Posterior vena cava (tissue), 2 donors: ENCODE results near the gene MYO16. TPM values are rescaled to one million over a fixed set of nuclear protein-coding genes. Genes with fewer than 3 reads are reported as not detected.

Experiments used
- DNase-seq: peaks from one replicate; pipeline ENCODE4 v3.0.0-alpha.2; 2020; ENCODE audit warnings: low spot score
- intact Hi-C, 2 donors: fragments of 100-400 bp; cut with DNase I; formaldehyde crosslinking; loops; one replicate each; pipeline versions ENCODE4 v1.14.1 to v1.14.2; 2022 to 2023
- total RNA-seq, 2 donors: library from RNA; stranded (reverse); fragmentation: NEBNext Ultra II Directional; extraction: Animal tissue kit (Norgen Biotek cat#: 25700); gene quantifications; one replicate each; pipeline ENCODE4 v1.2.1, GENCODE V29; 2021
- donor health status: DM: yes; HTN: yes; CAD: no.
- donor health status: DM: yes; HTN: yes; CAD: no.

Gene MYO16
- total RNA-seq, 2 donors from 2014 or later, result 0.09 to 0.43 TPM

- no peak for DNase-seq
- intact Hi-C loops, result no loop called here
These were observed 492.4 kb downstream of the MYO16 start for GRCh38 chr13:109121826-109122225.

- DNase-seq, result no peak
- intact Hi-C loops, result no loop called here
These were observed 494.6 kb downstream of the MYO16 start for GRCh38 chr13:109123971-109124370.

- no peak for DNase-seq
- intact Hi-C loops, result no loop called here
These were observed 496.8 kb downstream of the MYO16 start for GRCh38 chr13:109126178-109126577.

DNA sequence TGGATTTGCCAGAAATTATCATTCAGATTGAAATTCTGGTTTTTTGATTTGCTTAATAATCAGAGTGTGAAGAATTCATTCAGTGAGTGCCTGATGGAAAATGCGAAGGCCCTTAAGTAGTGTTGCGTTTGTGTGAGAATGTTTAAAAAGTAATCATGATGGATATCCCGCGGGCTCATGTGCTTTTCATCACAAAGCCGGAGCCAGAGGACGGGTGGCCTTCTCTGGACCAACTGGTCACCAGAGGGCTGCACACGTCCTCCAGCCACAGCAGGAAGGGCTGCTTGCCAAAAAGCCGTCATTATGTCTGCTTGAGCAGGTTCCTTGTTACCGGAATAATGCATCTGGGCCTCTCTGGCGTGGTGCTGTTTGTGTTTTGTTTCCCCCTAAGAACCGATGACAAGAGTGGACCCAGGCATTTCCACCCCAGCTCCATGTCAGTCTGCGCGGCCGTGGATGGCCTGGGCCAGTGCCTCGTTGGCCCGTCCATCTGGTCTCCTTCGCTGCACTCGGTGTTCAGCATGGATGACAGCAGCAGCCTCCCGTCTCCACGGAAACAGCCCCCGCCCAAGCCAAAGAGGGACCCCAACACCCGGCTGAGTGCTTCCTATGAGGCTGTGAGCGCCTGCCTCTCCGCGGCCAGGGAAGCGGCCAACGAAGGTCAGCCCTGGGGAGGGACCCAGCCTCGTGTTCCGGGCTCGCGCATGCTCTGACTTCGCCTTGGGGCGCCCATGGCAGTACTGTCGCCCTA, 497.7 kb downstream of the MYO16 start:
- intact Hi-C loops, result no loop called here

DNA sequence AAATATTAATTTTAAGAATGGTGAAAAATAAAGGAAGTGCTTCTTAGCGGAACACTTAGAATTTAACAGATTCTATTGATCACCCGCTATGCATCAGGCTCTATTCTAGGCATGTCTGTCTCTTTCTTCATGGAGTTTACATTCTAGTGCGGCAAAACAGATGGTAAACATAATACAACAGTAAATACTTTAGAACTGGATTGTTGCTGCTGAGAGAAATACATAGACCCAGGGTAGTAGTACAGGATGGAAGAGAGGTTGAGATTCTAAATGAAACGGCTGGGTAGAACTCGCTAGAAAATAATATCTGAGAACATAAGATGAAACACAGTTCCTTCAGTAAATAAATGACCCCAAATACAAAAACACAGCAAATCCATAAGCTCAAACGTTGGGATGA, 498.7 kb downstream of the MYO16 start:
- no peak for DNase-seq
- intact Hi-C loops, result no loop called here

More for the DNA sequence above, 497.7 kb downstream of the MYO16 start:
- DNase-seq, result no peak

DNA sequence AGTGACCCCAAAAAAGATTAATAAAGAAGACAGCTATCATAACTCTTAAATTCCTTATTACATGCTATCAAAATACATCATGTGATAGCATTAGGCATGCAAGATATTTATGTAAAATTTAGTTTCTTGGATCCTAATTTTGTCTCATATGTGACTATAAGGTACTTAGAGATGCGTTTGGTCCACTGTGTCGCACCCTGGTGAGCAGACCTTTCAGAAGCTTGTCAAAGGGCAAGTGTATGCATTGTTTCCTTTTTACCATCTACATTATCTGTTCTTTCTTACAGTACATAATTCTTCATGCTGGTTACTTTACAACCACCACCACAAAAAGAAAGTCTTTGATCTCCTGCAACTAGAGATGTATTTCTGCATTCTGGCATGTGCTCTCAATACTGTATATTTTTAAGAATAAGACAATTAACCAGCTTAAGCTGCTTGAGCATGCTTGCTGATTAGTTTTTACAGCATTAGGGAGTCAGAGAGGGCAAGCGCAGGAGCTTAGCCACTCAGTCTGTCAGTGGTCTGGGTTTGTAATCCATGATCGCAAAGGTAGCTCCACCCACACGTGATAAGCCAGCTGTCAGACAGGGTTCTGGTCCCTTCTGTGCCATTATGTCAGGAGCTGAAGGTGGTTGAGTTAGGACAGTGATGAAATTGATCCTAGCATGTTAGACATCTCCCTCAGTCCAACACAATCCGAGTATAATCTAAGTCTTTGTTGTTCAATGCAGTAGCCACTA, 500.9 kb downstream of the MYO16 start:
- DNase-seq, result no peak
- intact Hi-C loops, result loop anchor here in 1 of 2 donors (5.0 kb wide), 1 partner anchor 1682 kb away; no protein-coding TSS in a partner anchor

- no peak for DNase-seq
- intact Hi-C loops, result loop anchor here in 1 of 2 donors (5.0 kb wide), 1 partner anchor 1681 kb away; no protein-coding TSS in a partner anchor
These were observed 502.4 kb downstream of the MYO16 start for GRCh38 chr13:109131698-109132257.

DNA sequence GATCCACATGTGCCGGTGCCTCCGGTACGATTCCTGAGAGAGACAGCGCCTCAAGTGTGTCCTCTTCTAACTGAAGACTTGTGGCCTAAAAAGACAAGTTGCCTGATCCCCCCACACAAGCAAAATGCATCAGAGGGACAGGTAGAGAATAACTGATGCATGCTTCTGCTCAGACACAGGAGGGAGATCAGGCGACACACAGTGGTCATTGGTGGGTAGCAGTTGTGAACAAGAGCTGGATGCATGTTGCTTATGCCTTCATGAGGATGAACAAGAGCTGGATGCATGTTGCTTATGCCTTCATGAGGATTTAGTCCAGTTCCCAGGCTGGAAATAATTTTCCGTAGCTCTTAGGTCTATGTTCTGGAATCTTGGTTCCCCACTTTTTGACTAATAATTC, 505.6 kb downstream of the MYO16 start:
- DNase-seq, result no peak
- intact Hi-C loops, result no loop called here

DNA sequence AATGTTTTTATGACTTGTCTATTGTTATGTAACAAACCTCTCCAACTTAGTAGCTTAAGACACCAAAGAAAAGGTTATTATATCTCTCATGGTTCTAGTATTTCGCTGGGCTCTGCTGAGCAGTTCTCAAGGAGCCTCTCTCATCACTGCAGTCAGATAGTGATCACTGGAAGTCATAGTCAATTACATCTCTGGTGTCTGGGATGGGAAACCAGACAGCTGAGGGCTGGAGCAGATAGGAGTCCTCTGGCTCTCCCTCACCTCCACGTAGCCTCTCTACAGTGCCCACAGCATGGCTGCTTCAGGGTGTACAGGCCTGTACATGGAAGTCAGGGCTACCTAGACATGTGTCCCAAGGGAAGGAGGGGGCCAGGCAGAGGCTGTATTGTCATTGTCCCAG, 507.5 kb downstream of the MYO16 start:
- DNase-seq, result no peak
- intact Hi-C loops, result no loop called here

GRCh38 chr13:109139346-109139745, 509.9 kb downstream of the MYO16 start:
- DNase-seq, result no peak
- intact Hi-C loops, result no loop called here

GRCh38 chr13:109140054-109140453, 510.6 kb downstream of the MYO16 start:
- intact Hi-C loops, result loop anchor here (5.0 to 10.0 kb wide), 3 partner anchors 642 to 975 kb away; no protein-coding TSS in a partner anchor

GRCh38 chr13:109140479-109141349, 511.3 kb downstream of the MYO16 start:
- no peak for DNase-seq
- intact Hi-C loops, result loop anchor here (5.0 to 10.0 kb wide), 3 partner anchors 642 to 974 kb away; no protein-coding TSS in a partner anchor

More at GRCh38 chr13:109140054-109140453, 510.6 kb downstream of the MYO16 start:
- DNase-seq, result no peak

- intact Hi-C loops, result loop anchor here (5.0 to 10.0 kb wide), 3 partner anchors 641 to 973 kb away; no protein-coding TSS in a partner anchor
- no peak for DNase-seq
These were observed 512.3 kb downstream of the MYO16 start for GRCh38 chr13:109141706-109142105.

GRCh38 chr13:109144693-109145437, 515.5 kb downstream of the MYO16 start:
- intact Hi-C loops, result loop anchor here (5.0 to 10.0 kb wide), 3 partner anchors 637 to 970 kb away; no protein-coding TSS in a partner anchor

DNA sequence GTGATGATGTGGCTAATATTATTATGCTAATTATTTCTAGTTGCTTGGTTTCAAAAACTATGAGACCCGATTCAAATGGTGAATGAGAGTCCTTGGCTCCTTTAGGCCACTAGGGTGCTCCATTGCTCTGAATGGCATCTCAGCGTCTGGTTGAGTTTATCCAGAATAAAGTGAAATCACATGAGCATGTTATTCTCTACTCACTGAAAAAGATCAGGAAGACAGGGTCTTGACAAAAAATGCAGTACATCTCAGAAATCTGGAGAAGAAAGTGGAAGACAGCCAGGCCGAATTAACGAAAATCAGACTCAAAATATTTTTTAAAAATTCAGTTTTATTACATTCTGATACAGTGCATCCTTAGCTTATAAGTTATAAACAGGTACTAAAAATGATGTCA, 516.2 kb downstream of the MYO16 start:
- intact Hi-C loops, result loop anchor here (10.0 kb wide), 2 partner anchors 959 to 969 kb away; no protein-coding TSS in a partner anchor
- DNase-seq, result no peak

More at GRCh38 chr13:109144693-109145437, 515.5 kb downstream of the MYO16 start:
- no peak for DNase-seq

GRCh38 chr13:109146393-109146792, 517.0 kb downstream of the MYO16 start:
- DNase-seq, result no peak
- intact Hi-C loops, result loop anchor here (10.0 kb wide), 2 partner anchors 958 to 968 kb away; no protein-coding TSS in a partner anchor

GRCh38 chr13:109146912-109147647, 517.7 kb downstream of the MYO16 start:
- no peak for DNase-seq

More at GRCh38 chr13:109146912-109147647, 517.7 kb downstream of the MYO16 start:
- intact Hi-C loops, result loop anchor here (10.0 kb wide), 2 partner anchors 958 to 968 kb away; no protein-coding TSS in a partner anchor
